OCI-LY7 (cell line): ENCODE data around the gene AOPEP.

Source experiments
- EZH2phosphoT487 ChIP-seq: fragments of 200-600 bp; sonication (generic); IDR thresholded peaks from 2 replicates; pipeline ENCODE4 v1.6.1; 2018; ENCODE audit warnings: low read depth, borderline replicate concordance, mild to moderate bottlenecking, mixed run types, antibody characterized with exemption, low read length, moderate library complexity, mixed read lengths
- TF ChIP-seq, protein P1 (sequence below): fragments of 200-600 bp; sonication (generic); conservative IDR thresholded peaks from 2 replicates; pipeline ENCODE4 v1.5.1; 2014; ENCODE audit warnings: mild to moderate bottlenecking, antibody characterized with exemption, low read length, moderate library complexity, mixed read lengths

DNA sequence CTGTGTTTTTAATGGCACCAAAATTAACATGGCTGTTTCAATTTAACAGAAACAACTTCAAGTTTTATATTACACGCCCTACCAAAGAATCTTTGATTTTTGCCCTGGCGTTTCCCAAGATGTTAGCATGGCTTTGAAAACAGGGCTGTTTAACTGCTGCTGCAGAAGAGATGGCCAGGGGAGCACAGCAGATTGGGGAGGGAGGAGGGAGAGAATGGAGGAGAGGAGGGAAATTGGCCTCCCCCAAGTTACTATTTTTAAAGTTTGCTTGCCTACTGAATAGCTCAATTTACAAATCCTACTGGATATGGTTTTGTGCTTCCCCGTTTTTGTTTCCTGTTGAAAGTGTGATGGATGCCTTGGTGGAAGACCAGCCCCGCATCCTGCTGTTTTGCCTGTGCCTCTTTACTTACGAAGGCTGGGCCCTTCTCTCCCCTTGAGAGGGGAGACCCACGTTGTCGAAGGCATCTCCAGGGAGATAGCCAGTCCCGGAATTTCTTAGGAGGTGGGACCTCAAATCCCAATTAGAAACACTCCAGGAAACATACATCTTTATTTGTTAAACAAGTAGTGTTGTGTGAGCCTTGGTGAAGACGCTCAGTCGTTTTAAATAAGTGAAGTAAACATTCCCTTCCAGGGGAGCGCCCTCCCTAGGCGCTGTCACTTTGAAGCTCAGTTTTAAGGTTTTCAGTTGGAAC lies 98.6 kb downstream of the AOPEP start:
- TF ChIP-seq, protein P1, sequence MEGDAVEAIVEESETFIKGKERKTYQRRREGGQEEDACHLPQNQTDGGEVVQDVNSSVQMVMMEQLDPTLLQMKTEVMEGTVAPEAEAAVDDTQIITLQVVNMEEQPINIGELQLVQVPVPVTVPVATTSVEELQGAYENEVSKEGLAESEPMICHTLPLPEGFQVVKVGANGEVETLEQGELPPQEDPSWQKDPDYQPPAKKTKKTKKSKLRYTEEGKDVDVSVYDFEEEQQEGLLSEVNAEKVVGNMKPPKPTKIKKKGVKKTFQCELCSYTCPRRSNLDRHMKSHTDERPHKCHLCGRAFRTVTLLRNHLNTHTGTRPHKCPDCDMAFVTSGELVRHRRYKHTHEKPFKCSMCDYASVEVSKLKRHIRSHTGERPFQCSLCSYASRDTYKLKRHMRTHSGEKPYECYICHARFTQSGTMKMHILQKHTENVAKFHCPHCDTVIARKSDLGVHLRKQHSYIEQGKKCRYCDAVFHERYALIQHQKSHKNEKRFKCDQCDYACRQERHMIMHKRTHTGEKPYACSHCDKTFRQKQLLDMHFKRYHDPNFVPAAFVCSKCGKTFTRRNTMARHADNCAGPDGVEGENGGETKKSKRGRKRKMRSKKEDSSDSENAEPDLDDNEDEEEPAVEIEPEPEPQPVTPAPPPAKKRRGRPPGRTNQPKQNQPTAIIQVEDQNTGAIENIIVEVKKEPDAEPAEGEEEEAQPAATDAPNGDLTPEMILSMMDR, result no peak
- no peak for TF ChIP-seq EZH2phosphoT487
